Measurements from ENCODE around the gene SH3GLB1. TPM values are rescaled to one million over a fixed set of nuclear protein-coding genes. Genes with fewer than 3 reads are reported as not detected.

The SH3GLB1 gene
- total RNA-seq, 1 experiment from 2014 or later = 45.9 TPM

DNA sequence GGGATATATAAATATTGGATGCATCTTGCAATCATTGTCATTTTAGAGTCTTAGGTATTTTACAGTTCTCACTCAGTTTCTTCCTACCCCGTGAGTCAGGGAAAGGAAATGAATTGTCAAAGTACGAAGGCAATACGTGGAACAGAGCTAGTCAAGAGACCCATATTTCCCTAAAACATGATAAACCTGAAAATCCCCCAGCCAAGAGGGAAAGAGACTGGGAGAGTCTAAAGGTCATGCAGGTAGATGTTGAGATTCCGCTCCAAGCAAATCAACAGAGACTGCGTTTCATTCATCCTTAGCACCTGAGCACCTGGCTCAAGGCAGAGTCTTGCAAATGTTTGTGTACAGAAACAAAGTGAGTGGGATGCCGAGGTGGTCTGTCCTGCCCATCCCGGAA is 58.0 kb downstream of the SH3GLB1 start:
- no TSS peak for BruUV-seq (replicated peaks)
- ChIA-PET CTCF (interaction anchor here (0.5 to 0.7 kb wide), 2 partner anchors 19 to 305 kb away, joined by 3 read pairs; no protein-coding TSS in a partner anchor), POLR2A (ENCODE audit: low non-redundant PET) (no interaction called here)
- no peak overlapping the region for H3K27ac ChIP-seq (ENCODE audit: low read depth, low read length, poor library complexity, severe bottlenecking)
- intact Hi-C loops (cut with micrococcal nuclease; ENCODE audit: unreplicated experiment) = no loop called here
- no peak for DNase-seq (ENCODE audit: low spot score)
- H3K4me1 ChIP-seq (ENCODE audit: insufficient read depth, low read length, poor library complexity, severe bottlenecking) = no peaks in the 10 kb centered on the region
- no peak overlapping the region for H3K4me3 ChIP-seq (ENCODE audit: low read depth, low read length, poor library complexity, severe bottlenecking)
- H3K9me3 ChIP-seq (ENCODE audit: low read depth, low read length, poor library complexity, severe bottlenecking) = peaks cover 2% of the 10 kb centered on the region
- no peak for TF ChIP-seq EZH2 (IDR thresholded peaks at IDR 0.05; ENCODE audit: borderline replicate concordance, low read depth, low read length, poor library complexity, severe bottlenecking)
- TF ChIP-seq, protein P1, sequence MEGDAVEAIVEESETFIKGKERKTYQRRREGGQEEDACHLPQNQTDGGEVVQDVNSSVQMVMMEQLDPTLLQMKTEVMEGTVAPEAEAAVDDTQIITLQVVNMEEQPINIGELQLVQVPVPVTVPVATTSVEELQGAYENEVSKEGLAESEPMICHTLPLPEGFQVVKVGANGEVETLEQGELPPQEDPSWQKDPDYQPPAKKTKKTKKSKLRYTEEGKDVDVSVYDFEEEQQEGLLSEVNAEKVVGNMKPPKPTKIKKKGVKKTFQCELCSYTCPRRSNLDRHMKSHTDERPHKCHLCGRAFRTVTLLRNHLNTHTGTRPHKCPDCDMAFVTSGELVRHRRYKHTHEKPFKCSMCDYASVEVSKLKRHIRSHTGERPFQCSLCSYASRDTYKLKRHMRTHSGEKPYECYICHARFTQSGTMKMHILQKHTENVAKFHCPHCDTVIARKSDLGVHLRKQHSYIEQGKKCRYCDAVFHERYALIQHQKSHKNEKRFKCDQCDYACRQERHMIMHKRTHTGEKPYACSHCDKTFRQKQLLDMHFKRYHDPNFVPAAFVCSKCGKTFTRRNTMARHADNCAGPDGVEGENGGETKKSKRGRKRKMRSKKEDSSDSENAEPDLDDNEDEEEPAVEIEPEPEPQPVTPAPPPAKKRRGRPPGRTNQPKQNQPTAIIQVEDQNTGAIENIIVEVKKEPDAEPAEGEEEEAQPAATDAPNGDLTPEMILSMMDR (conservative IDR thresholded peaks at IDR 0.05; ENCODE audit: low read depth, low read length) = no peak
- no peaks in the 10 kb centered on the region for H3K27me3 ChIP-seq (replicated peaks; ENCODE audit: insufficient read depth, low read depth, low read length, poor library complexity)
- no peaks in the 10 kb centered on the region for H3K36me3 ChIP-seq (ENCODE audit: insufficient read depth, low read length, poor library complexity, severe bottlenecking)

DNA sequence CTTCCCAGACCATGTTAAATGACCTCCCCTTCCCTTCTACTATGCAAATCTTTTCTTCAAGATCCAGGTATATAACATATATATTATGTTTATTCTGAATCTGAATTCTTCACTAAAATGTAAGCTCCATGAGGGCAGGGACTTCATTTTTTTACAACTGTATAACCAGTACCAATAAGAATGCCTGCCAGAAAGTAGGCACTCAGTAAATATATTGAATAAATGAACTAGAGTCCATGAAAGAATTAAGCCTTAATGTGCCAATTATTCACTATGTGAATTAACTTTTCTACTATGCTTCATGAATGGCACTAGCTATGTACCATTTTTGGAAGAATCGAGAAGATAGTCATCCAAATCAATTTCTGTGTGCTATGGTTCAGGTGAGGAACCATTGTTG is 60.1 kb downstream of the SH3GLB1 start:
- ChIA-PET POLR2A (ENCODE audit: low non-redundant PET) (no interaction called here), CTCF (no interaction called here)
- no peak for TF ChIP-seq EZH2 (IDR thresholded peaks at IDR 0.05; ENCODE audit: borderline replicate concordance, low read depth, low read length, poor library complexity, severe bottlenecking)
- TF ChIP-seq, protein P1 (conservative IDR thresholded peaks at IDR 0.05; ENCODE audit: low read depth, low read length) = no peak
- Histone ChIP-seq H3K4me1 (ENCODE audit: insufficient read depth, low read length, poor library complexity, severe bottlenecking) (no peaks in the 10 kb centered on the region), H3K36me3 (ENCODE audit: insufficient read depth, low read length, poor library complexity, severe bottlenecking) (no peaks in the 10 kb centered on the region), H3K27ac (ENCODE audit: low read depth, low read length, poor library complexity, severe bottlenecking) (no peak overlapping the region), H3K9me3 (ENCODE audit: low read depth, low read length, poor library complexity, severe bottlenecking) (peaks cover 4% of the 10 kb centered on the region), H3K4me3 (ENCODE audit: low read depth, low read length, poor library complexity, severe bottlenecking) (no peak overlapping the region), H3K27me3 (replicated peaks; ENCODE audit: insufficient read depth, low read depth, low read length, poor library complexity) (no peaks in the 10 kb centered on the region)
- intact Hi-C loops (cut with micrococcal nuclease; ENCODE audit: unreplicated experiment) = no loop called here
- no peak for DNase-seq (ENCODE audit: low spot score)
- BruUV-seq (replicated peaks) = no TSS peak

DNA sequence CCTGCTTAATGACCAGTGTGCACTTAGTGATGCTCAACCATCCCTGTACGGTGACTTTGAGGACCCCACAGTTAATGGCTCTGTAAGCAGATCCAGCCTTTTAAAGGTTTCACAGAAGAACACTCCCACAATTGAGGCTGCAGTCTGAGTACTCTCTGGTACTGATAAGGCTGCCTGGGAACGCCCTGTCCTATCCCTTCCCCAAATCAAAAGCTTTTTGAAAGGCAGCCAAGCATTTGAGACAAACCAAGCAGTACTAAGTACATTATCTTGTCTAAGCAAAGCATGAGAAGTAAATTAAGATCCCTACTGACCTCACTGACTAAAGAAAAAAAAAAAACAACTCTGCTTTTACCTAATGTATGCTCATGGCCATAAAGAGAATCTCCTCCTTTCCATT is 60.7 kb downstream of the SH3GLB1 start:
- no peaks in the 10 kb centered on the region for H3K27me3 ChIP-seq (replicated peaks; ENCODE audit: insufficient read depth, low read depth, low read length, poor library complexity)
- no peak overlapping the region for H3K4me3 ChIP-seq (ENCODE audit: low read depth, low read length, poor library complexity, severe bottlenecking)
- intact Hi-C loops (cut with micrococcal nuclease; ENCODE audit: unreplicated experiment) = no loop called here
- no peaks in the 10 kb centered on the region for H3K4me1 ChIP-seq (ENCODE audit: insufficient read depth, low read length, poor library complexity, severe bottlenecking)
- no peaks in the 10 kb centered on the region for H3K36me3 ChIP-seq (ENCODE audit: insufficient read depth, low read length, poor library complexity, severe bottlenecking)
- TF ChIP-seq, protein P1 (conservative IDR thresholded peaks at IDR 0.05; ENCODE audit: low read depth, low read length) = no peak
- TF ChIP-seq EZH2 (IDR thresholded peaks at IDR 0.05; ENCODE audit: borderline replicate concordance, low read depth, low read length, poor library complexity, severe bottlenecking) = no peak
- peaks cover 4% of the 10 kb centered on the region for H3K9me3 ChIP-seq (ENCODE audit: low read depth, low read length, poor library complexity, severe bottlenecking)
- DNase-seq (ENCODE audit: low spot score) = peak; percentile 65
- POLR2A ChIA-PET (ENCODE audit: low non-redundant PET) = no interaction called here
- H3K27ac ChIP-seq (ENCODE audit: low read depth, low read length, poor library complexity, severe bottlenecking) = no peak overlapping the region
- CTCF ChIA-PET = no interaction called here
- BruUV-seq (replicated peaks) = no TSS peak
